CMK (cell line): Measurements from ENCODE around the gene CACNA2D1.
"Not testable (repeated sequence)": the region's sequence is repeated elsewhere in the genome, so short reads cannot be mapped to it uniquely, and the experiment has no call there.

Experiments used
- DNase-seq: peaks from one replicate; pipeline ENCODE4 v3.0.0-alpha.2; 2010; ENCODE audit warnings: low read depth

The CACNA2D1 gene

GRCh38 chr7:82393076-82393839 is 50.3 kb downstream of the CACNA2D1 start:
- no peak for DNase-seq

- DNase-seq: no peak
These were observed 52.6 kb downstream of the CACNA2D1 start for GRCh38 chr7:82390936-82391335.

GRCh38 chr7:82389876-82390275 is 53.7 kb downstream of the CACNA2D1 start:
- DNase-seq: no peak

GRCh38 chr7:82388138-82388537 is 55.4 kb downstream of the CACNA2D1 start:
- DNase-seq: no peak

GRCh38 chr7:82386571-82386970 is 57.0 kb downstream of the CACNA2D1 start:
- not testable (repeated sequence) for DNase-seq

GRCh38 chr7:82384779-82385178 is 58.8 kb downstream of the CACNA2D1 start:
- no peak for DNase-seq

- DNase-seq: no peak
These were observed 59.5 kb downstream of the CACNA2D1 start for GRCh38 chr7:82384051-82384464.

GRCh38 chr7:82382276-82382675 is 61.3 kb downstream of the CACNA2D1 start:
- DNase-seq: no peak

GRCh38 chr7:82376739-82377138 is 66.8 kb downstream of the CACNA2D1 start:
- no peak for DNase-seq

- DNase-seq: no peak
These were observed 67.9 kb downstream of the CACNA2D1 start for GRCh38 chr7:82375713-82376112.

- no peak for DNase-seq
These were observed 68.4 kb downstream of the CACNA2D1 start for GRCh38 chr7:82375129-82375528.

- no peak for DNase-seq
These were observed 69.5 kb downstream of the CACNA2D1 start for GRCh38 chr7:82373926-82374635.

- DNase-seq: no peak
These were observed 78.9 kb downstream of the CACNA2D1 start for GRCh38 chr7:82364671-82365070.

GRCh38 chr7:82364048-82364447 is 79.5 kb downstream of the CACNA2D1 start:
- DNase-seq: no peak

- DNase-seq: no peak
These were observed 81.4 kb downstream of the CACNA2D1 start for GRCh38 chr7:82362129-82362706.

GRCh38 chr7:82360591-82361368 is 82.8 kb downstream of the CACNA2D1 start:
- no peak for DNase-seq

- no peak for DNase-seq
These were observed 84.2 kb downstream of the CACNA2D1 start for GRCh38 chr7:82359426-82359825.

GRCh38 chr7:82358923-82359322 is 84.7 kb downstream of the CACNA2D1 start:
- DNase-seq: no peak

- no peak for DNase-seq
These were observed 85.5 kb downstream of the CACNA2D1 start for GRCh38 chr7:82358009-82358578.

- DNase-seq: no peak
These were observed 95.3 kb downstream of the CACNA2D1 start for GRCh38 chr7:82348251-82348650.

- no peak for DNase-seq
These were observed 95.8 kb downstream of the CACNA2D1 start for GRCh38 chr7:82347808-82348207.

- no peak for DNase-seq
These were observed 97.7 kb downstream of the CACNA2D1 start for GRCh38 chr7:82345886-82346285.
